H1 (cell line): ENCODE measurements around the gene RPS15. TPM values are rescaled to one million over a fixed set of nuclear protein-coding genes. Genes with fewer than 3 reads are reported as not detected.

Source experiments
- CTCF ChIA-PET: fragments of 300-600 bp; sonication (Branson Sonifier 250); formaldehyde crosslinking; loops from one replicate; lab custom pipeline; 2021; ENCODE audit not compliant: partially characterized antibody; lab: Charles Lee
- POLR2A ChIA-PET: fragments of 300-600 bp; sonication (Branson Sonifier 250); formaldehyde crosslinking; loops from one replicate; lab custom pipeline; 2021; ENCODE audit warnings: inconsistent platforms; ENCODE audit not compliant: partially characterized antibody; lab: Charles Lee
- DNase-seq, 2 experiments: peaks; one replicate each; pipeline versions ENCODE4 v3.0.0 to v3.0.0-alpha.2; 2010 to 2022; ENCODE audit warnings: low spot score in 2 of 2, low read depth in 1 of 2, mixed read lengths in 1 of 2
- FAIRE-seq: peaks from 2 replicates; lab custom pipeline; 2011; peaks lifted over from hg19 to GRCh38; lab: Jason Lieb, UNC
- H2AFZ ChIP-seq: 2 replicates; pipeline ENCODE4 v1.8.1; 2012; ENCODE audit warnings: low read length, inconsistent platforms
- H2AK5ac ChIP-seq: 2 replicates; pipeline ENCODE4 v1.6.1; 2013; ENCODE audit warnings: low read depth, low read length
- H2BK120ac ChIP-seq: replicated peaks from 2 replicates; pipeline ENCODE3; 2013; ENCODE audit warnings: low read depth, low read length, inconsistent platforms
- H2BK12ac ChIP-seq: 2 replicates; pipeline ENCODE4 v1.6.1; 2013; ENCODE audit warnings: low read depth, low read length
- H2BK15ac ChIP-seq: 2 replicates; pipeline ENCODE4 v1.6.1; 2013; ENCODE audit warnings: low read length
- H2BK20ac ChIP-seq: 2 replicates; pipeline ENCODE4 v1.6.1; 2013; ENCODE audit warnings: low read length
- H2BK5ac ChIP-seq: 2 replicates; pipeline ENCODE4 v1.6.1; 2013; ENCODE audit warnings: low read depth, low read length
- H3K14ac ChIP-seq: 2 replicates; pipeline ENCODE4 v1.6.1; 2013; ENCODE audit warnings: inconsistent platforms; ENCODE audit not compliant: insufficient read length
- H3K18ac ChIP-seq: 2 replicates; pipeline ENCODE4 v1.6.1; 2013; ENCODE audit warnings: low read length; ENCODE audit errors: extremely low read depth
- H3K23ac ChIP-seq: 2 replicates; pipeline ENCODE4 v1.6.1; 2013; ENCODE audit warnings: inconsistent platforms; ENCODE audit not compliant: insufficient read length
- H3K23me2 ChIP-seq: 2 replicates; pipeline ENCODE4 v1.6.1; 2013; ENCODE audit warnings: low read depth, low read length
- H3K27ac ChIP-seq: 2 replicates; pipeline ENCODE4 v1.6.1; 2011; ENCODE audit warnings: low read depth, low read length, inconsistent platforms
- H3K27me3 ChIP-seq, 4 experiments: replicated peaks in 1 of 4; 1 replicate in 1 of 4; 2 replicates in 3 of 4; pipeline versions ENCODE4 v1.6.1 to v1.8.1; 2011 to 2013; ENCODE audit warnings: low read length in 3 of 4, mild to moderate bottlenecking in 3 of 4, inconsistent platforms in 2 of 4, mixed read lengths in 2 of 4, moderate library complexity in 1 of 4; ENCODE audit not compliant: control insufficient read depth in 3 of 4, insufficient read depth in 3 of 4; ENCODE audit errors: extremely low read depth in 1 of 4
- H3K36me3 ChIP-seq, 4 experiments: 2 replicates each; pipeline versions ENCODE4 v1.6.1 to v1.8.1; 2011 to 2013; ENCODE audit warnings: mild to moderate bottlenecking in 4 of 4, low read length in 3 of 4, moderate library complexity in 2 of 4, control low read depth in 1 of 4, inconsistent platforms in 1 of 4; ENCODE audit not compliant: insufficient read depth in 4 of 4, control insufficient read depth in 2 of 4
- H3K4ac ChIP-seq: replicated peaks from 2 replicates; pipeline ENCODE3; 2013; ENCODE audit warnings: low read length, low read depth, mixed read lengths, inconsistent platforms; ENCODE audit not compliant: insufficient read length
- H3K4me1 ChIP-seq, 4 experiments: replicated peaks in 1 of 4; 1 replicate in 1 of 4; 2 replicates in 3 of 4; pipeline versions ENCODE4 v1.6.1 to v1.8.1; 2011 to 2013; ENCODE audit warnings: low read length in 3 of 4, inconsistent platforms in 2 of 4, mixed read lengths in 1 of 4; ENCODE audit not compliant: insufficient read depth in 4 of 4, control insufficient read depth in 3 of 4
- H3K4me2 ChIP-seq, 2 experiments: 2 replicates each; pipeline versions ENCODE4 v1.6.1 to v1.8.1; 2011 to 2013; ENCODE audit warnings: low read depth in 2 of 2, low read length in 2 of 2, control low read depth in 1 of 2, inconsistent platforms in 1 of 2, mild to moderate bottlenecking in 1 of 2; ENCODE audit not compliant: insufficient read depth in 1 of 2
- H3K4me3 ChIP-seq, 4 experiments: fragments of 200-600, 300-600 bp in 1 of 4; sonication (generic), shearing (Covaris generic), sonication (Bioruptor Twin) in 1 of 4; 2 replicates each; pipeline versions ENCODE4 v1.5.1 to v1.8.1; 2011 to 2016; ENCODE audit warnings: low read length in 4 of 4, low read depth in 3 of 4, control low read depth in 2 of 4, inconsistent platforms in 2 of 4, mild to moderate bottlenecking in 2 of 4, mixed read lengths in 1 of 4, moderate library complexity in 1 of 4; ENCODE audit not compliant: insufficient read depth in 2 of 4; ENCODE audit errors: extremely low read depth in 1 of 4
- H3K56ac ChIP-seq: replicated peaks from 2 replicates; pipeline ENCODE3; 2013; ENCODE audit warnings: low read depth, mild to moderate bottlenecking, mixed read lengths, low read length, inconsistent platforms; ENCODE audit not compliant: insufficient read length
- H3K79me1 ChIP-seq: 2 replicates; pipeline ENCODE4 v1.6.1; 2013; ENCODE audit warnings: low read depth, low read length, control low read depth
- H3K79me2 ChIP-seq, 2 experiments: 2 replicates each; pipeline versions ENCODE4 v1.6.1 to v1.8.1; 2012 to 2013; ENCODE audit warnings: low read length in 2 of 2, mild to moderate bottlenecking in 2 of 2, inconsistent platforms in 1 of 2; ENCODE audit not compliant: insufficient read depth in 2 of 2, control insufficient read depth in 1 of 2
- H3K9ac ChIP-seq, 4 experiments: replicated peaks in 1 of 4; 1 replicate in 1 of 4; 2 replicates in 3 of 4; pipeline versions ENCODE4 v1.6.1 to v1.8.1; 2011 to 2013; ENCODE audit warnings: low read depth in 3 of 4, low read length in 3 of 4, control low read depth in 2 of 4, mild to moderate bottlenecking in 2 of 4, moderate library complexity in 2 of 4, inconsistent platforms in 1 of 4; ENCODE audit errors: extremely low read depth in 1 of 4
- H3K9me3 ChIP-seq, 2 experiments: 2 replicates each; pipeline versions ENCODE4 v1.6.1 to v1.8.1; 2012 to 2013; ENCODE audit warnings: mild to moderate bottlenecking in 2 of 2, moderate library complexity in 2 of 2, control low read depth in 1 of 2, inconsistent platforms in 1 of 2, low read depth in 1 of 2, low read length in 1 of 2, mixed read lengths in 1 of 2; ENCODE audit not compliant: insufficient read depth in 2 of 2
- H4K20me1 ChIP-seq, 2 experiments: replicated peaks in 1 of 2; 2 replicates each; pipeline versions ENCODE3 to v1.8.1; 2011 to 2013; ENCODE audit warnings: inconsistent platforms in 2 of 2, low read length in 2 of 2, mild to moderate bottlenecking in 1 of 2; ENCODE audit not compliant: insufficient read depth in 2 of 2, control insufficient read depth in 1 of 2
- H4K5ac ChIP-seq: 2 replicates; pipeline ENCODE4 v1.6.1; 2013; ENCODE audit warnings: low read length, low read depth, mixed read lengths, inconsistent platforms; ENCODE audit not compliant: insufficient read length
- H4K8ac ChIP-seq: 2 replicates; pipeline ENCODE4 v1.8.0; 2013; ENCODE audit warnings: mild to moderate bottlenecking, moderate library complexity, low read length, inconsistent platforms; ENCODE audit not compliant: insufficient read depth; ENCODE audit errors: extremely low read depth
- H4K91ac ChIP-seq: replicated peaks from 2 replicates; pipeline ENCODE3; 2013; ENCODE audit warnings: low read length, mixed read lengths, inconsistent platforms; ENCODE audit not compliant: insufficient read length
- ASH2L ChIP-seq: fragments of 200-600, 300-600 bp; sonication (generic); IDR thresholded peaks from one replicate; pipeline ENCODE4 v1.7.1; 2017; ENCODE audit warnings: low read length
- CTCF ChIP-seq, 3 experiments: IDR thresholded peaks; 1 replicate in 2 of 3; 2 replicates in 1 of 3; pipeline versions ENCODE4 v1.5.1 to v1.6.1; 2011; ENCODE audit warnings: low read length in 3 of 3, mild to moderate bottlenecking in 3 of 3, inconsistent platforms in 2 of 3, low read depth in 1 of 3, moderate library complexity in 1 of 3; ENCODE audit not compliant: insufficient read depth in 1 of 3; ENCODE audit errors: control extremely low read depth in 1 of 3
- KDM1A ChIP-seq: fragments of 200-600, 300-600 bp; sonication (generic); IDR thresholded peaks from 2 replicates; pipeline ENCODE4 v1.7.1; 2016; ENCODE audit warnings: mild to moderate bottlenecking, low read length, borderline replicate concordance
- RAD21 ChIP-seq, 2 experiments: IDR thresholded peaks in 1 of 2; conservative IDR thresholded peaks in 1 of 2; 2 replicates each; pipeline ENCODE4 v1.6.1; 2011; ENCODE audit warnings: low read depth in 2 of 2, low read length in 2 of 2, improper control_type of control experiment in 1 of 2, inconsistent platforms in 1 of 2, mild to moderate bottlenecking in 1 of 2, moderate library complexity in 1 of 2
- RFX5 ChIP-seq: IDR thresholded peaks from 2 replicates; pipeline ENCODE4 v1.6.1; 2011; ENCODE audit warnings: low read depth, low read length, improper control_type of control experiment, borderline replicate concordance
- TAF1 ChIP-seq: IDR thresholded peaks from 2 replicates; pipeline ENCODE4 v1.6.1; 2011; ENCODE audit warnings: mild to moderate bottlenecking, low read depth, low read length
- USF2 ChIP-seq: IDR thresholded peaks from 2 replicates; pipeline ENCODE4 v1.6.1; 2011; ENCODE audit warnings: low read length, improper control_type of control experiment
- YY1 ChIP-seq: IDR thresholded peaks from 2 replicates; pipeline ENCODE4 v1.6.1; 2011; ENCODE audit warnings: low read depth, mild to moderate bottlenecking, low read length
- WGBS, 2 experiments: shearing (Covaris generic) in 1 of 2; methylation state at CpG; one replicate each; pipeline versions ENCODE4 v1.1.6 to v1.1.7; 2013 to 2015; ENCODE audit warnings: low lambda C conversion rate in 2 of 2, mixed read lengths in 2 of 2, inconsistent platforms in 1 of 2, low coverage in 1 of 2, missing lambda C conversion rate in 1 of 2; ENCODE audit not compliant: insufficient replicate concordance in 2 of 2, insufficient coverage in 1 of 2, insufficient read length in 1 of 2; ENCODE audit errors: extremely low coverage in 1 of 2, missing lambda C conversion rate in 1 of 2; 5-methylcytosine and 5-hydroxymethylcytosine counted together
- polyA plus RNA-seq, 7 experiments: library from polyadenylated mRNA; depleted of rRNA in 3 of 7; stranded (reverse) in 5 of 7; unstranded in 2 of 7; fragments of >200 nt in 5 of 7; fragments of 200-250 nt in 2 of 7; gene quantifications; 1 replicate in 5 of 7; 2 replicates in 1 of 7; 4 replicates in 1 of 7; pipeline versions ENCODE4 v1.2.1 to v1.2.3, GENCODE V29; 2011 to 2013; ENCODE audit warnings: missing spikeins in 2 of 7, mixed read lengths in 2 of 7
- total RNA-seq: library from RNA; stranded (reverse); fragmentation: NEBNext Ultra II Directional; extraction: Animal tissue kit (Norgen Biotek cat#: 25700); gene quantifications from 2 replicates; pipeline ENCODE4 v1.2.1, GENCODE V29; 2021

RPS15 gene
- total and polyA plus RNA-seq, 2 of the 8 experiments (the other 6 are each of a cell fraction or from before 2014, with no cell fraction given) = 1,562 to 3,890 TPM

GRCh38 chr19:1487576-1488281 is 49.5 kb downstream of the RPS15 start:
- H4K8ac ChIP-seq = no peak overlapping the region; the same call in 1 of the 2 replicates
- H3K23me2 ChIP-seq = peaks cover 5% of the 10 kb centered on the region; the same call in 1 of the 2 replicates
- H3K36me3 ChIP-seq = no peaks in the 10 kb centered on the region
- FAIRE-seq (no peak), DNase-seq (no peak)
- H3K4me1 ChIP-seq = peaks cover 0 to 5% (median 2%) of the 10 kb centered on the region in 4 experiments; a peak in 4 of 7 replicates
- no peak overlapping the region for H2BK15ac ChIP-seq
- no peak overlapping the region for H3K18ac ChIP-seq
- no peak overlapping the region for H3K23ac ChIP-seq
- H3K79me1 ChIP-seq = no peaks in the 10 kb centered on the region
- H3K4ac ChIP-seq = no peak overlapping the region
- no peak overlapping the region for H3K4me2 ChIP-seq
- peaks cover 3 to 17% (median 9%) of the 10 kb centered on the region in 4 experiments; a peak in 6 of 7 replicates for H3K27me3 ChIP-seq
- ChIA-PET POLR2A (interaction anchor here (0.5 to 0.7 kb wide), 2 partner anchors 19 to 51 kb away, joined by 3 read pairs; no protein-coding TSS in a partner anchor), CTCF (interaction anchor here (0.6 kb wide), 1 partner anchor 649 kb away, joined by 3 read pairs; no protein-coding TSS in a partner anchor)
- H3K9ac ChIP-seq = no peak overlapping the region
- no peaks in the 10 kb centered on the region for H3K79me2 ChIP-seq
- H2AK5ac ChIP-seq = no peak overlapping the region
- peak overlapping the region; percentile 60; the same call in 1 of the 2 replicates for H2BK12ac ChIP-seq
- H3K4me3 ChIP-seq = no peak overlapping the region
- H2BK20ac ChIP-seq = no peak overlapping the region
- H4K5ac ChIP-seq = no peak overlapping the region
- no peak overlapping the region for H2BK5ac ChIP-seq
- no peaks in the 10 kb centered on the region for H3K9me3 ChIP-seq
- 86% methylated on average over 29 of the region's 40 CpGs; no CpG with 5 or more reads in 1 of the 2 experiments for WGBS, 2 experiments
- H4K91ac ChIP-seq = no peak overlapping the region
- H3K27ac ChIP-seq = no peak overlapping the region
- no peak overlapping the region for H2BK120ac ChIP-seq
- no peak overlapping the region for H3K56ac ChIP-seq
- no peak overlapping the region for H2AFZ ChIP-seq
- H3K14ac ChIP-seq = no peak overlapping the region
- no peaks in the 10 kb centered on the region for H4K20me1 ChIP-seq
- TF ChIP-seq YY1 (no peak), RFX5 (no peak), ASH2L (no peak), USF2 (no peak), RAD21 (IDR thresholded peaks at IDR 0.05 in 1 of 2, conservative IDR thresholded peaks at IDR 0.05 in 1 of 2; ENCODE audit: low read depth in 2 of 2, low read length in 2 of 2) (no peak), CTCF (IDR thresholded peaks at IDR 0.05; ENCODE audit: control extremely low read depth in 1 of 3, insufficient read depth in 1 of 3, low read depth in 1 of 3, low read length in 3 of 3) (no peak), TAF1 (no peak), KDM1A (no peak)
